ENCODE measurements around the gene FAM228B.

FAM228B gene

DNA sequence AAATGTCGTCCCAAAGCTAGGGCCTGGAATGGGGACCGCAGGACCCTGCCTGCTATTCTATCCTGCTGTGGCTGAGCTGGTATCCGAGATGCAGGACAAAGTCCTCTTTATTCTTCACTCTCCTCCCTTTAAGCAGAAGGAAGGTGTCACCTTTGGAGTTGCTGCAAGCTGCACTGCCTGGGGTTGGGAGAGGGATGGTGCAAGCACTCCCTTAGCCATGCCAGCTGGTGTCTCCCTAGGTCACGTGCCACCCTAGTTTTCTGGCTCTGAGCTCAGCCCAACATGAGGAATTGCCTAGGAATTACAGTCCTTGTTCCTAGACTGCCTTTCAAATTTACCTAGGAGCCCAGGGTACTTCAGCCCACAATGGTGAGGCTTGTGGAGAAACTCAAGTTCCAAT lies 30.2 kb downstream of the FAM228B start:
- H3K27me3 ChIP-seq: no peaks in the 10 kb centered on the region

DNA sequence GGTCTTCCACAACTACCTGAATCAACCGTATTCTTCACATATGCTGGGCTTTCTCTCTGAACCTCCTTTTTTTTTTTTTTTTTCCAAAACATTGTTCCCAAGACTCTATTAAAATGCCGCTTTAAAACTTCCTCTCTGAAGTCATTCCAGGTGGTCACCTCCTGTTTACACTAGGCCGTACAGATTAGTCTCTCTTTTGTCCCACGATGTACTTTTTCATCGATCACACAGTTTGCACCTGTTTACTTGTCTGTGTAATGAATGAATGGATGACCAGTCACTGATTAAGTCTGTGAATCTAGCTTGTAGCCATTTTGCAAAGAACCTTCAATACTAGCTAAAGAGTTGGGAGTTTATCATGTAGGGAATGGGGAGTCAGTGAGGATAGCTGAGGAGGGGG lies 34.9 kb downstream of the FAM228B start:
- no peak for DNase-seq
- intact Hi-C loops (cut with DNase I; ENCODE audit: low total_unique reads): no loop called here
- no peak for TF ChIP-seq CTCF (IDR thresholded peaks at IDR 0.05)
- Histone ChIP-seq H3K9me3 (no peaks in the 10 kb centered on the region), H3K4me1 (no peaks in the 10 kb centered on the region), H3K4me3 (no peak overlapping the region), H3K27ac (no peak overlapping the region), H3K36me3 (peaks cover 0 to 25% (median 21%) of the 10 kb centered on the region in 3 donors), H3K27me3 (no peaks in the 10 kb centered on the region)

More for the DNA sequence above, 30.2 kb downstream of the FAM228B start:
- peaks cover 14 to 37% (median 34%) of the 10 kb centered on the region in 3 donors for H3K36me3 ChIP-seq
- no peak overlapping the region for H3K27ac ChIP-seq
- H3K9me3 ChIP-seq: no peaks in the 10 kb centered on the region
- DNase-seq: no peak
- TF ChIP-seq CTCF (IDR thresholded peaks at IDR 0.05): no peak
- H3K4me1 ChIP-seq: no peaks in the 10 kb centered on the region
- no peak overlapping the region for H3K4me3 ChIP-seq
- intact Hi-C loops (cut with DNase I; ENCODE audit: low total_unique reads): no loop called here

- no peak for TF ChIP-seq CTCF (IDR thresholded peaks at IDR 0.05)
- Histone ChIP-seq H3K9me3 (no peaks in the 10 kb centered on the region), H3K27ac (no peak overlapping the region), H3K36me3 (peaks cover 0 to 17% (median 14%) of the 10 kb centered on the region in 3 donors), H3K27me3 (no peaks in the 10 kb centered on the region), H3K4me3 (no peak overlapping the region), H3K4me1 (no peaks in the 10 kb centered on the region)
- no peak for DNase-seq
- intact Hi-C loops (cut with DNase I; ENCODE audit: low total_unique reads): no loop called here
These were observed 36.4 kb downstream of the FAM228B start for GRCh38 chr2:24159708-24160107.

DNA sequence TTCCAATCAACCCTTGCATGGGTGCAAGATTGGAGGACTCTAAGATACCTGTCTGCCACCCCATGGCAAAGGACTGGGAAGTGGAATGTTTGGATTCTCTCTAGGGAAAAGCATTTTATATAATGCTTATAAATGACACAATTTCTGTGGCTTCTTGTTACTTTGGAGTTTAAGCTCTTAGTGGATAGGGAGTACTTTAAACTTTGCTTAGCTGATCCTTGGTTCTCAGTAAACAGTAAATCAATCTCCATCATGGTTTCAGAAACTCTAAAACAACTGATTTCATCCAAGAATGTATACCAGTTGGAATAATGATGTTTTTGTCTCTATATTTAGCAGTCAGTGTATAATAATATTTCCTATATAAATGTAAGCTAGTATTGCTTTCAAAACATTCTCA lies 37.5 kb downstream of the FAM228B start:
- Histone ChIP-seq H3K27ac (no peak overlapping the region), H3K9me3 (no peaks in the 10 kb centered on the region), H3K4me3 (no peak overlapping the region), H3K27me3 (no peaks in the 10 kb centered on the region), H3K4me1 (no peaks in the 10 kb centered on the region), H3K36me3 (peaks cover 0 to 17% (median 14%) of the 10 kb centered on the region in 3 donors)
- no peak for TF ChIP-seq CTCF (IDR thresholded peaks at IDR 0.05)
- intact Hi-C loops (cut with DNase I; ENCODE audit: low total_unique reads): no loop called here
- DNase-seq: no peak

DNA sequence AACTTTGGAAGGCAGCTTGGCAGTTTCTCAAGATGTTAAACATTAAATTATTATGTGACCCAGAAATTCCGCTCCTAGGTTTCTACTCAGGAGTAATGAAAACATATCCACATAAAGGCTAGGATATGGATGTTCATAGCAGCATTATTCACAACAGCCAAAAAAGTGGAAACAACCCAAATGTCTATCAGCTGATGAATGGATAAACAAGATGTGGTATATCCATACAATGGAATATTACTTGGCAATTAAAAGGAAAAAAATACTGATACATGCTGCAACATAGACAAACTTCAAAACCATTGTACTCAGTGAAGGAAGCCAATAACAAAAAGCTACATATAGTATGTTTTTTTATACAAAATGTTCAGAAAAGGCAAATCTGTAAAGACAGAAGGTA lies 39.2 kb downstream of the FAM228B start:
- no peak for DNase-seq
- no peaks in the 10 kb centered on the region for H3K9me3 ChIP-seq
- H3K4me1 ChIP-seq: no peaks in the 10 kb centered on the region
- no peak overlapping the region for H3K27ac ChIP-seq
- no peak for TF ChIP-seq CTCF (IDR thresholded peaks at IDR 0.05)
- no peaks in the 10 kb centered on the region for H3K27me3 ChIP-seq
- H3K4me3 ChIP-seq: no peak overlapping the region
- intact Hi-C loops (cut with DNase I; ENCODE audit: low total_unique reads): no loop called here
- peaks cover 0 to 17% (median 14%) of the 10 kb centered on the region in 3 donors for H3K36me3 ChIP-seq

- intact Hi-C loops (cut with DNase I; ENCODE audit: low total_unique reads): no loop called here
- no peaks in the 10 kb centered on the region for H3K27me3 ChIP-seq
- no peak for TF ChIP-seq CTCF (IDR thresholded peaks at IDR 0.05)
- no peak overlapping the region for H3K27ac ChIP-seq
- H3K4me3 ChIP-seq: no peak overlapping the region
- no peak for DNase-seq
- H3K36me3 ChIP-seq: peaks cover 0 to 17% (median 14%) of the 10 kb centered on the region in 3 donors
- H3K4me1 ChIP-seq: no peaks in the 10 kb centered on the region
- H3K9me3 ChIP-seq: no peaks in the 10 kb centered on the region
These were observed 39.9 kb downstream of the FAM228B start for GRCh38 chr2:24163186-24163585.
